ENCODE measurements around the gene SLC26A8. TPM values are rescaled to one million over a fixed set of nuclear protein-coding genes. Genes with fewer than 3 reads are reported as not detected.

The SLC26A8 gene
- total RNA-seq, 1 donor from 2014 or later = 0.29 TPM

DNA sequence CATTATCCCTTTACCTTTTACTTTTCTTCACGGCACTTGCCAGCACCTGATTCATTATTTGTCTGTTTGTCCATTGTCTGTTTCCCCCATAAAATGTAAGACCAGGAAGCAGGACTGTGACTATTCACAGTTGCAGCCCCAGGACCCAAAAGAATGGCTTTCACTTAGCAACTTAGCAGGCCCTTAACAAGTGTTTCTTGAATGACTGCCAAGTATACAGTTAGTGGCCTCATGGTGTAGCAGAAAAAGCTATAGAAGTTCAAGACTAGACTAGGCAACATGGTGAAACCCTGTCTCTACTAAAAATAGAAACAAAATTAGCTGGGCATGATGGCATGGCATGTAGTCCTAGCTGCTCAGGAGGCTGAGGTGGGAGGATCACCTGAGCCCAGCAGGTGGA lies 4.3 kb downstream of the SLC26A8 start:
- TF ChIP-seq, protein P1, sequence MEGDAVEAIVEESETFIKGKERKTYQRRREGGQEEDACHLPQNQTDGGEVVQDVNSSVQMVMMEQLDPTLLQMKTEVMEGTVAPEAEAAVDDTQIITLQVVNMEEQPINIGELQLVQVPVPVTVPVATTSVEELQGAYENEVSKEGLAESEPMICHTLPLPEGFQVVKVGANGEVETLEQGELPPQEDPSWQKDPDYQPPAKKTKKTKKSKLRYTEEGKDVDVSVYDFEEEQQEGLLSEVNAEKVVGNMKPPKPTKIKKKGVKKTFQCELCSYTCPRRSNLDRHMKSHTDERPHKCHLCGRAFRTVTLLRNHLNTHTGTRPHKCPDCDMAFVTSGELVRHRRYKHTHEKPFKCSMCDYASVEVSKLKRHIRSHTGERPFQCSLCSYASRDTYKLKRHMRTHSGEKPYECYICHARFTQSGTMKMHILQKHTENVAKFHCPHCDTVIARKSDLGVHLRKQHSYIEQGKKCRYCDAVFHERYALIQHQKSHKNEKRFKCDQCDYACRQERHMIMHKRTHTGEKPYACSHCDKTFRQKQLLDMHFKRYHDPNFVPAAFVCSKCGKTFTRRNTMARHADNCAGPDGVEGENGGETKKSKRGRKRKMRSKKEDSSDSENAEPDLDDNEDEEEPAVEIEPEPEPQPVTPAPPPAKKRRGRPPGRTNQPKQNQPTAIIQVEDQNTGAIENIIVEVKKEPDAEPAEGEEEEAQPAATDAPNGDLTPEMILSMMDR (IDR thresholded peaks at IDR 0.05; ENCODE audit: partially characterized antibody, unreplicated experiment) = no peak
- Mint-ChIP-seq H3K9me3 (ENCODE audit: unreplicated experiment) (peaks cover 2% of the 10 kb centered on the region), H3K36me3 (ENCODE audit: unreplicated experiment) (no peaks in the 10 kb centered on the region), H3K27ac (ENCODE audit: unreplicated experiment) (no peak overlapping the region), H3K4me3 (ENCODE audit: unreplicated experiment) (no peak overlapping the region), H3K27me3 (ENCODE audit: unreplicated experiment) (peaks cover 4% of the 10 kb centered on the region), H3K4me1 (ENCODE audit: low read depth, unreplicated experiment) (peaks cover 10% of the 10 kb centered on the region)
- no peak for DNase-seq

DNA sequence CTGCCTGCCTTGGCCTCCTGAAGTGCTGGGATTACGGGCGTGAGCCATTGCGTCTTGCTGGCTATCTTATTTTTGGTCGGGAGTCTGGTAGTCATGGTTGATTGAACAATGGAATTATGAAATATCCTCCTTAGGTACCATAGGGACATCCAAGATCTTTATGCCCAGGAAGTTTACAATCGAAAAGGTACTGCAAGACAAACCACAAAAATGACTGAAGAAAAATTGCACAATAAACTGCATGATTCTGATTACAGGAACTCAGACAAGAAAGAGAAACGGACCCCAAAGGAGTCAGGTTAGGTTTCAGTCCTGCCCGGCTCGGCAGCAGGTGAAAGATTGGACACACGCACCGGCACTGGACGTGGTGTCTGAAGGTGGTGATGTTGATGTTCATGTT lies 5.3 kb downstream of the SLC26A8 start:
- Mint-ChIP-seq H3K4me3 (ENCODE audit: unreplicated experiment) (no peak overlapping the region), H3K9me3 (ENCODE audit: unreplicated experiment) (peaks cover 2% of the 10 kb centered on the region), H3K27ac (ENCODE audit: unreplicated experiment) (no peak overlapping the region), H3K4me1 (ENCODE audit: low read depth, unreplicated experiment) (peaks cover 5% of the 10 kb centered on the region), H3K36me3 (ENCODE audit: unreplicated experiment) (no peaks in the 10 kb centered on the region), H3K27me3 (ENCODE audit: unreplicated experiment) (peaks cover 2% of the 10 kb centered on the region)
- no peak for DNase-seq
- TF ChIP-seq, protein P1 (IDR thresholded peaks at IDR 0.05; ENCODE audit: partially characterized antibody, unreplicated experiment) = no peak

DNA sequence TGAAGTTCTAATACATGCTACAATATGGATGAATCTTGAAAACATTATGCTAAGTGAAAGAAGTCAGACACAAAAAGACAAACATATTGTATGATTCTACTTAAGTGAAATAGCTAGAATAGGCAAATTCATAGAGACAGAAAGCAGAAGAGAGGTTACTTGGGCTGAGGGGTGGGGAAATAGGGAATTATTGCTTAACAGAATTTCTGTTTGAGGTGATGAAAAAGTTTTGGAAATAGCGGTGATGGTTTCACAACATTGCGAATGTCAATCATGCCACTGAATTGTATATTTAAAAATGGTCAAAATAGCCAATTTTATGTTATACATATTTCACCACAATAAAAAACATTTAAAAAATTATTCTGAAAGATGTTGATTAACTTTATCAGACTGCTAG lies 6.1 kb downstream of the SLC26A8 start:
- peaks cover 2% of the 10 kb centered on the region for H3K9me3 Mint-ChIP-seq (ENCODE audit: unreplicated experiment)
- TF ChIP-seq, protein P1 (IDR thresholded peaks at IDR 0.05; ENCODE audit: partially characterized antibody, unreplicated experiment) = no peak
- no peak overlapping the region for H3K4me3 Mint-ChIP-seq (ENCODE audit: unreplicated experiment)
- no peak for DNase-seq
- peaks cover 2% of the 10 kb centered on the region for H3K27me3 Mint-ChIP-seq (ENCODE audit: unreplicated experiment)
- peaks cover 2% of the 10 kb centered on the region for H3K4me1 Mint-ChIP-seq (ENCODE audit: low read depth, unreplicated experiment)
- no peak overlapping the region for H3K27ac Mint-ChIP-seq (ENCODE audit: unreplicated experiment)
- no peaks in the 10 kb centered on the region for H3K36me3 Mint-ChIP-seq (ENCODE audit: unreplicated experiment)

DNA sequence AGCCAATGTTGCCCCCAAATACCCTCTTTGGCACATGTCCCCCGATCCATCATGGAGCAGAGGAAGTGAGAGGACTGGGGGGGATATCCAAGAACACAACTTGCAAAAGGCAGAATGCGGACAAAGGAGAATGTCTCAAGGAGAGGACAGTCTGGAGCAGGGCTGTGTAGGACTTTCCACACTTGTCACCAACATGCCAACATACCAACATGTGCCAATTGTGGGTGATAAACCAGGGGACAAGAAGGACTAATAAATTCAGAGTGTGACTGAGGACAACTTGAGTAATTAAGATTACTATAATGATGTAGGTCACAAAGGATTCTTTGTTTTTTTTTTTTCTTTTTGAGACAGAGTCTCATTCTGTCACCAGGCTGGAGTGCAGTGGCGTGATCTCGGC lies 8.8 kb downstream of the SLC26A8 start:
- TF ChIP-seq, protein P1 (IDR thresholded peaks at IDR 0.05; ENCODE audit: partially characterized antibody, unreplicated experiment) = no peak
- Mint-ChIP-seq H3K9me3 (ENCODE audit: unreplicated experiment) (peaks cover 2% of the 10 kb centered on the region), H3K4me3 (ENCODE audit: unreplicated experiment) (no peak overlapping the region), H3K36me3 (ENCODE audit: unreplicated experiment) (no peaks in the 10 kb centered on the region), H3K4me1 (ENCODE audit: low read depth, unreplicated experiment) (peaks cover 2% of the 10 kb centered on the region), H3K27me3 (ENCODE audit: unreplicated experiment) (peaks cover 5% of the 10 kb centered on the region), H3K27ac (ENCODE audit: unreplicated experiment) (no peak overlapping the region)
- DNase-seq = no peak

DNA sequence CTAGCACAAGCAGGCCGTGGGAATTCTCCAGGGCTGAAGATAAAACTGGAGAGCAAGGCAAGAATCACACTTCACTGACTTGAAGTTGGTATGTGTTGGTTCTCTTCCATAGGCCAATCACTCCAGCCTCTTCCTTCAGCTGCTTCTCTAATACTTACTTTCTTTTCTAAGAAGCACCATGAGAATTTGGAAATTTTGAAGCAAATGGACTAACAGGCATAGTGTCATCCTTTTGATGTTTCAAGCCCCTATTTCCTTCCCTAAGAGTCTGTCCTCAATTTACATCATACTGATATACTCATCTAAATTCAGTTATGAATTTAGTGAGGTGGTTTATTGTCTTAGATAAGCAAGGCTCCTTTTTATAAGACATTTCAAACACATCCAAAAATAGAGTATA lies 24.0 kb downstream of the SLC26A8 start:
- H3K27ac Mint-ChIP-seq (ENCODE audit: unreplicated experiment) = no peak overlapping the region
- H3K36me3 Mint-ChIP-seq (ENCODE audit: unreplicated experiment) = no peaks in the 10 kb centered on the region
- H3K9me3 Mint-ChIP-seq (ENCODE audit: unreplicated experiment) = no peaks in the 10 kb centered on the region
- no peak for DNase-seq
- TF ChIP-seq, protein P1 (IDR thresholded peaks at IDR 0.05; ENCODE audit: partially characterized antibody, unreplicated experiment) = no peak
- no peak overlapping the region for H3K4me3 Mint-ChIP-seq (ENCODE audit: unreplicated experiment)
- no peaks in the 10 kb centered on the region for H3K4me1 Mint-ChIP-seq (ENCODE audit: low read depth, unreplicated experiment)
- no peaks in the 10 kb centered on the region for H3K27me3 Mint-ChIP-seq (ENCODE audit: unreplicated experiment)

Data from glutamatergic neuron (in vitro differentiated cells).